Peyer's patch (tissue), 4 donors: Measurements from ENCODE around the gene ESPN.

Source experiments
- CTCF ChIP-seq, 6 experiments: fragments of 450-650 bp in 4 of 6; fragments of 200-600 bp in 2 of 6; sonication (generic) in 1 of 6; IDR thresholded peaks; one replicate each; pipeline ENCODE4 v1.5.1; 2017 to 2019; ENCODE audit warnings: antibody characterized with exemption in 6 of 6, mild to moderate bottlenecking in 3 of 6, moderate library complexity in 1 of 6
- POLR2A ChIP-seq, 2 donors: fragments of 450-650 bp; IDR thresholded peaks; one replicate each; pipeline ENCODE4 v1.5.1; 2017; ENCODE audit warnings: antibody characterized with exemption in 2 of 2, mild to moderate bottlenecking in 2 of 2, moderate library complexity in 2 of 2

DNA sequence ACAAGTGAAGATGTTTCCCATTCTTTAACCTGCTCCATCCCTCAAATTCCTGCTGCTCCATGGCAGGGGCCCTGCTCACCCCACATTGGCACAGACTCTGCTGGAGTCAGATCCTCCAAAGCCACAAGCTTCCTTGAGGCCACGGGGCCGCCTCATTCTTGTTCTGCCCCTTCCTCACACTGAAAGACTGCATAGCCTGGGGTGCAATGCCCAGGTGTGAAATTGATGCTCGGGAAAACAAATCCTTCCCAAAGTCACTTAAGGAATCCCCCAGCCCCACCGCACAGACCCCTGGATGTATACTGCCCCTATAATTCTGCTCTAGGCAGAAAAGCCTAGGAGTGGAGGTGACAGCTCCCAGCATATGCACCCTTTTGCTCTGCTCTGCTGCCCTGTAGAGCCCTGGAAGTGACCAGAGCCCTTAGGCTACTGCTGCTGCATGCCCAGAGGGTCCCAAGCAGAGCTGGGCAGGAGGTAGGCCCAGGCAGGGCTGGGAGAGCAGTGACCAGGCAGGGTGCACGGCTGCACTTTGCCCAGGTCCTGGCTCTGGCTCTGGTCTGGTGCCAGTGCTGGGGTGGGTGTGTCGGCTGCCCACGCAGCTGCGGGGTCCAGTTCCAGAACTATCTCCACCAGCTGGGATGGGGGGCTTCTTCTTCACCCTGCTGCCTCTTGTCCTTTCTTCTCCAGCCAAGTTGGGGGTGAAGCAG lies 6.5 kb upstream of the ESPN start:
- TF ChIP-seq CTCF (IDR thresholded peaks at IDR 0.05) (no peak), POLR2A (IDR thresholded peaks at IDR 0.05) (no peak)
